ENCODE measurements around the gene ANGPT4.

GRCh38 chr20:839626-840025 lies 76.5 kb downstream of the ANGPT4 start:
- TF ChIP-seq, protein P1, sequence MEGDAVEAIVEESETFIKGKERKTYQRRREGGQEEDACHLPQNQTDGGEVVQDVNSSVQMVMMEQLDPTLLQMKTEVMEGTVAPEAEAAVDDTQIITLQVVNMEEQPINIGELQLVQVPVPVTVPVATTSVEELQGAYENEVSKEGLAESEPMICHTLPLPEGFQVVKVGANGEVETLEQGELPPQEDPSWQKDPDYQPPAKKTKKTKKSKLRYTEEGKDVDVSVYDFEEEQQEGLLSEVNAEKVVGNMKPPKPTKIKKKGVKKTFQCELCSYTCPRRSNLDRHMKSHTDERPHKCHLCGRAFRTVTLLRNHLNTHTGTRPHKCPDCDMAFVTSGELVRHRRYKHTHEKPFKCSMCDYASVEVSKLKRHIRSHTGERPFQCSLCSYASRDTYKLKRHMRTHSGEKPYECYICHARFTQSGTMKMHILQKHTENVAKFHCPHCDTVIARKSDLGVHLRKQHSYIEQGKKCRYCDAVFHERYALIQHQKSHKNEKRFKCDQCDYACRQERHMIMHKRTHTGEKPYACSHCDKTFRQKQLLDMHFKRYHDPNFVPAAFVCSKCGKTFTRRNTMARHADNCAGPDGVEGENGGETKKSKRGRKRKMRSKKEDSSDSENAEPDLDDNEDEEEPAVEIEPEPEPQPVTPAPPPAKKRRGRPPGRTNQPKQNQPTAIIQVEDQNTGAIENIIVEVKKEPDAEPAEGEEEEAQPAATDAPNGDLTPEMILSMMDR (IDR thresholded peaks at IDR 0.05 in 4 of 5, conservative IDR thresholded peaks at IDR 0.05 in 1 of 5), result no peak
- no peak for TF ChIP-seq POLR2A (IDR thresholded peaks at IDR 0.05)

All from gastrocnemius medialis (tissue), 4 donors.